Muscle layer of colon (tissue), 2 donors: ENCODE results near the gene MPZ.
"Not testable (repeated sequence)": the region's sequence is repeated elsewhere in the genome, so short reads cannot be mapped to it uniquely, and the experiment has no call there.

Source experiments
- H3K27ac ChIP-seq: one replicate; pipeline ENCODE4 v1.7.0; 2013; ENCODE audit warnings: low read depth, mild to moderate bottlenecking, low read length, moderate library complexity
- H3K27me3 ChIP-seq, 2 donors: one replicate each; pipeline ENCODE4 v1.7.0; 2013; ENCODE audit warnings: low read length in 2 of 2, mild to moderate bottlenecking in 2 of 2; ENCODE audit not compliant: insufficient read depth in 2 of 2, control insufficient read depth in 1 of 2
- H3K36me3 ChIP-seq: one replicate; pipeline ENCODE4 v1.7.0; 2013; ENCODE audit warnings: mild to moderate bottlenecking, low read length; ENCODE audit not compliant: insufficient read depth
- H3K4me1 ChIP-seq: one replicate; pipeline ENCODE4 v1.7.0; 2013; ENCODE audit warnings: mild to moderate bottlenecking, low read length; ENCODE audit not compliant: insufficient read depth
- H3K4me3 ChIP-seq, 2 donors: one replicate each; pipeline ENCODE4 v1.7.0; 2013; ENCODE audit warnings: low read length in 2 of 2, low read depth in 1 of 2, mild to moderate bottlenecking in 1 of 2, moderate library complexity in 1 of 2
- H3K9ac ChIP-seq: one replicate; pipeline ENCODE4 v1.7.0; 2013; ENCODE audit warnings: low read length
- H3K9me3 ChIP-seq: one replicate; pipeline ENCODE4 v1.7.0; 2013; ENCODE audit warnings: mild to moderate bottlenecking, low read length
- donor health status: abdominal sarcoma.
- donor health status: Adenocarcinoma of cecum.

The MPZ gene

GRCh38 chr1:161309868-161310267 lies at the start of gene MPZ:
TSS of gene MPZ (minus strand) at chr1:161309968. CDS start at chr1:161309905, 63 bp downstream.
- Histone ChIP-seq H3K9me3 (no peaks in the 10 kb centered on the region), H3K36me3 (no peaks in the 10 kb centered on the region), H3K27me3 (no peaks in the 10 kb centered on the region), H3K27ac (no peak within 1 kb of the TSS), H3K4me1 (peaks cover 7% of the 10 kb centered on the region), H3K4me3 (no peak within 1 kb of the TSS), H3K9ac (no peak within 1 kb of the TSS)

- Histone ChIP-seq H3K27ac (peak overlapping the region; percentile 34), H3K36me3 (peaks cover 9% of the 10 kb centered on the region)
Measured at GRCh38 chr1:161359291-161359690, 49.5 kb upstream of the MPZ start.

GRCh38 chr1:161357073-161357472 lies 47.3 kb upstream of the MPZ start:
- H3K4me1 ChIP-seq, result no peaks in the 10 kb centered on the region
- no peak overlapping the region for H3K27ac ChIP-seq
- H3K4me3 ChIP-seq, result no peak overlapping the region
- no peaks in the 10 kb centered on the region for H3K27me3 ChIP-seq
- H3K9me3 ChIP-seq, result no peaks in the 10 kb centered on the region
- H3K9ac ChIP-seq, result no peak overlapping the region
- peaks cover 9% of the 10 kb centered on the region for H3K36me3 ChIP-seq

More at GRCh38 chr1:161359291-161359690, 49.5 kb upstream of the MPZ start:
- Histone ChIP-seq H3K27me3 (no peaks in the 10 kb centered on the region), H3K9ac (no peak overlapping the region), H3K9me3 (no peaks in the 10 kb centered on the region), H3K4me1 (no peaks in the 10 kb centered on the region), H3K4me3 (no peak overlapping the region)

- Histone ChIP-seq H3K27me3 (no peaks in the 10 kb centered on the region), H3K4me3 (no peak overlapping the region), H3K4me1 (no peaks in the 10 kb centered on the region), H3K9me3 (no peaks in the 10 kb centered on the region), H3K27ac (no peak overlapping the region), H3K36me3 (no peaks in the 10 kb centered on the region), H3K9ac (no peak overlapping the region)
Measured at GRCh38 chr1:161351482-161351881, 41.7 kb upstream of the MPZ start.

- Histone ChIP-seq H3K4me1 (no peaks in the 10 kb centered on the region), H3K9me3 (no peaks in the 10 kb centered on the region), H3K36me3 (no peaks in the 10 kb centered on the region), H3K27ac (no peak overlapping the region), H3K9ac (no peak overlapping the region), H3K4me3 (no peak overlapping the region), H3K27me3 (no peaks in the 10 kb centered on the region)
Measured at GRCh38 chr1:161350671-161351070, 40.9 kb upstream of the MPZ start.

GRCh38 chr1:161342821-161343220 lies 33.1 kb upstream of the MPZ start:
- peaks cover 38% of the 10 kb centered on the region for H3K36me3 ChIP-seq
- H3K27me3 ChIP-seq, result no peaks in the 10 kb centered on the region
- no peak overlapping the region for H3K9ac ChIP-seq
- H3K27ac ChIP-seq, result no peak overlapping the region
- no peak overlapping the region for H3K4me3 ChIP-seq
- no peaks in the 10 kb centered on the region for H3K4me1 ChIP-seq
- no peaks in the 10 kb centered on the region for H3K9me3 ChIP-seq

GRCh38 chr1:161342177-161342576 lies 32.4 kb upstream of the MPZ start:
- H3K27ac ChIP-seq, result no peak overlapping the region
- H3K4me1 ChIP-seq, result no peaks in the 10 kb centered on the region
- no peaks in the 10 kb centered on the region for H3K9me3 ChIP-seq
- H3K4me3 ChIP-seq, result no peak overlapping the region
- no peaks in the 10 kb centered on the region for H3K27me3 ChIP-seq
- no peak overlapping the region for H3K9ac ChIP-seq
- H3K36me3 ChIP-seq, result peaks cover 44% of the 10 kb centered on the region

- H3K4me1 ChIP-seq, result no peaks in the 10 kb centered on the region
- H3K4me3 ChIP-seq, result no peak overlapping the region
- no peaks in the 10 kb centered on the region for H3K27me3 ChIP-seq
- H3K9ac ChIP-seq, result no peak overlapping the region
- H3K9me3 ChIP-seq, result no peaks in the 10 kb centered on the region
- H3K27ac ChIP-seq, result no peak overlapping the region
- H3K36me3 ChIP-seq, result peaks cover 64% of the 10 kb centered on the region
Measured at GRCh38 chr1:161335796-161336195, 26.0 kb upstream of the MPZ start.

GRCh38 chr1:161333166-161333565 lies 23.4 kb upstream of the MPZ start:
- no peaks in the 10 kb centered on the region for H3K27me3 ChIP-seq
- no peaks in the 10 kb centered on the region for H3K4me1 ChIP-seq
- H3K36me3 ChIP-seq, result peaks cover 70% of the 10 kb centered on the region
- no peak overlapping the region for H3K9ac ChIP-seq
- H3K4me3 ChIP-seq, result no peak overlapping the region
- no peak overlapping the region for H3K27ac ChIP-seq
- H3K9me3 ChIP-seq, result no peaks in the 10 kb centered on the region

- Histone ChIP-seq H3K27ac (no peak overlapping the region), H3K9me3 (no peaks in the 10 kb centered on the region), H3K4me3 (no peak overlapping the region), H3K4me1 (no peaks in the 10 kb centered on the region), H3K36me3 (peaks cover 43% of the 10 kb centered on the region), H3K9ac (no peak overlapping the region), H3K27me3 (no peaks in the 10 kb centered on the region)
Measured at GRCh38 chr1:161330346-161330745, 20.6 kb upstream of the MPZ start.

- no peaks in the 10 kb centered on the region for H3K27me3 ChIP-seq
- H3K4me3 ChIP-seq, result no peak overlapping the region
- H3K9ac ChIP-seq, result no peak overlapping the region
- no peak overlapping the region for H3K27ac ChIP-seq
- peaks cover 9% of the 10 kb centered on the region for H3K36me3 ChIP-seq
- no peaks in the 10 kb centered on the region for H3K4me1 ChIP-seq
- H3K9me3 ChIP-seq, result no peaks in the 10 kb centered on the region
Measured at GRCh38 chr1:161324020-161324419, 14.3 kb upstream of the MPZ start.

GRCh38 chr1:161315841-161316674 lies 6.3 kb upstream of the MPZ start:
- not testable (repeated sequence) for H3K36me3 ChIP-seq, H3K4me3 ChIP-seq, H3K9ac ChIP-seq, H3K9me3 ChIP-seq, H3K27ac ChIP-seq, H3K27me3 ChIP-seq
- H3K4me1 ChIP-seq, result peaks cover 12% of the 10 kb centered on the region
